ENCODE results near the gene ACTRT2.

The ACTRT2 gene

DNA sequence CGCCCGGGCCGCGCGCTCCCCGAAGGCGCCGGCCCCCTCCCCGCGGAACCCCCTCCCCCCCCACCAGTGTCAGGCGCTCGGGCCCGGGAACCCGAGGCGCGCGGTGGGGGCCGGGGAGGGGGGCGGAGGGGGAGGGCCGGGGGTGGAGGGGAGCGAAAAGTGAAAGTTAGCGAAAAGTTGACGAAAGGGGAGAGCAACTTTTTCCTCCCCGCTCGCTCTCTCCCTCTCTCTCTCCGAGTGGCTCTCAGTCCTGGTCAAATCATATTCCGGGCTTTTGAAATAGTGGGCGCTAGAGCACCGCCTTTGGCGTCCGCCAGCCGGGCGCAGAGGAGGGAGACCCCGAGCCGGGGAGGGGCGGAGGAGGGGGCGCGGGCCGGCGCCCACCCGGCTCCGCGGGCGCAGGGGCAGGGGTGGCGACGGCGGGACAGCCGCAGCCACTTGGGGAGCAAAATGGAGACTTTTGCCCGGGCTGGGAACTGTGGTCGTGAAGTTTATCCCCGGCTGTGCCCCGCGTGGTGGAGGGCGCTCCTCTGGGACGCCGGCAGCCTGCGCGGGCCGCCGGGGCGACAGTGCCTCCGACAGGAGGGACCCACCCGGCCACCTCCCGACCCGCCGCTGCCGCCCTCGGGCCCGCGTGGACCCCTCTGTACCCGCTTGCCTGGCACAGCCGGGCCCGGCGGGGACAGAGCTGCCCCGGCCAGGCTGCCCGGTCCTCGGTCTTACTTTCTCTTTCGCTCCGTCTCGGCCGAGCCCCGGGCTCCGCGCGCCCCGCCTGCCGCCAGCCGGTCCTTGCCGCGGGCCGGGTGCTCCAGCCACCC lies 48.4 kb downstream of the ACTRT2 start:
- DNase-seq (ENCODE audit: low read depth), result peak; percentile 5

DNA sequence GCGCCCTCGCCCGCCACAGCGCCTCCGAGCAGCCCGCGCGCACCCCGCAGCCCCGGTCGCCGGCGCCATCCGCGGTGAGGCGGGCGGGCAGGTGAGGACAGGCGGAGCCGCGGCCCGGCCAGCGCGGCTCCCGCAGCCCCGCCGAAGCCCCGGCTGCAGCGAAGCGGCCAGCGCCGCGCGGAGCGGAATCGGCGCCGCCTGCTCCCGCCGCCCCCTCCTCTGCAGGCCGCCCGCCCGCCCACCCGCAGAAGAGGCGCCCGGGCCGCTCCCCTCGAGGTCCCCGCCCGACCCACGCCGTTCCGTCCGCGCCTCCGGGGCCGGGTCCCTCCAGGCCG lies 49.0 kb downstream of the ACTRT2 start:
- DNase-seq (ENCODE audit: low read depth), result no peak

DNA sequence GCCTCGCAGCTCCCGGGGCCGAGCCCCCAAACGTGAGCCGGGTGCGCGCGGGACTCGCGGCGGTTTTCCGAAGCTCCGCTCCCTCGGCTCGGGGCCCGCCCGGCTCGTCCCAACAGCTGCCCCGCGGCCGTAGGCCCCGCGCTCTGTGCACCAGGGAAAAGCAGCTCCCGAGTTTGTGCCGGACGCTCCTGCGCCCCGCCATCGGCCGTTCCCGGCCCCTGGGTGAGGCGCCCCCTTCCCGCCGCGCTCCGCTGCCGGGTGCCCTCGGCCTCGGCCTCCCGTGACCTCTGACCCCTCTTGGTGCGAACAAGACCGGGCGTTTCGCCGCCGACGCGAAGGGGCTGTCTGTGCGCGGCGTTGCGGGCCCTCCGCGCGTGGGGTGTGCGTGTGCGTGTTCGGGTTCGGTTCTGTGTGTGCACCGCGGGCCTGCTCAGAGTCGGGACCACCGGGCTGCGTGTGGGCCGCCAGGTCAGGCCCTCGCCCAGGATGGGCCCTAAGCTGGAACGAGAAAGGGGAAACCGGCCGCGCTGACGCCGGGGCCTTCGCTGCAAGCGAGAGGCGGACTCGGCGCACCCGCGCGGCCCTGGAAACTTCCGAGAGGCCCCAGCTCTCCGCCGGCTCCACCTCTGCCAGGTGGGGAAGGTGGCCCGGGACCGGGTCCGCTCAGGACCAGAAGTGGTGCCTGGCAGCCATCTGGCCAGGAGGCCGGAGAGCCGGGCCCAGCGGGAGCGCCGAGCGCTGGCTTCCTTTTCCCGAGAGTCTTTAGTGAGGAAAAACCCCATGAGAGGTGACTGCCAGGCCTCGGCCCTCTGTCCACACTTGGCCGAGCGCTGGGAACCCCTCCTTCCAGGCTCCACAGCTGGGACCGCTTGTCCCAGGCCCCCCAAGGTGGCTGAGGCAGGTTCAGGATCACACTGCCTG lies 49.6 kb downstream of the ACTRT2 start:
- no peak for DNase-seq (ENCODE audit: low read depth)

DNA sequence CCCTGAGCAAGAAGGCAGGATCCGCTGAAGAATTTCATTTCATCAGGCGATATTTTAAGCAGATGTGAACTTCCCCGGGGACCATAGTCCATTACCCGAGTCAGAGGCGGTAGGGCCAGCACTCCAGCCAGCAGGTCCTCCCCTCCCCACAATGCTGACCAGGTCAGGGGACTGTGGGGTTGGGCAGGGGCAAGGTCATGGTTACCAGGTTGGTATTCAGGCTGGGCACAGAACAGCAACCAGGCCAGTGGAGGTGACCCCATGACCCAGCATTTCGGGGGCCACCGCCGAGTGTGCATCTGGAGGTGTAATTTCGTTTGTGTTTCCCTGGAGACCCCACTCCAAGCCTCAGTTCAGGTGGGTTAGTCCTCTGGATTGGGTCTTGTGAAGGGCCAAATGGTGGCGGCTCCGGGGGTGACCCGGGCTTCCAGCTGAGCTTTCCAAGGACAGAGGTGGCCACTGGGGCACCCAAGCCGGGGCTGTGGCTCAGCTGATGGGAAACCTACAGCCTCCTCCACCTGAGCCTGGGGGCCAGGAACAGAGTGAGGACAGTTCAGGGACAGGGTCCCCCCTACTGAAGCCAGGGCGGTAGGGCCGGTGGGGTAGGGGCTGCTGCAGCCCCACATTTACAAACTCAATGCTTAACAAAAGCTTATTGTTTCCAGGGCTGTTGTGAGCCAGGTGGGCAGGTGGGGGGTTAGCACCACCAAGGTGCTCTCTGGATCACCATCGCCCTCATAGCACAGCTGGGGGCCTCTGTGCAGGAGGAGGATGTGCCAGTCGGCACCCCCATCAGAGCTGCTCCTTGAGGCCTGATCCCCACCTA lies 50.5 kb downstream of the ACTRT2 start:
- no peak for DNase-seq (ENCODE audit: low read depth)

Data from GM04503 (cell line).